HuH-7 (cell line): ENCODE measurements around the gene PLA2G3.

ENCODE experiments used
- DNase-seq: peaks from one replicate; pipeline ENCODE4 v3.0.0; 2011; ENCODE audit warnings: low spot score

The PLA2G3 gene

DNA sequence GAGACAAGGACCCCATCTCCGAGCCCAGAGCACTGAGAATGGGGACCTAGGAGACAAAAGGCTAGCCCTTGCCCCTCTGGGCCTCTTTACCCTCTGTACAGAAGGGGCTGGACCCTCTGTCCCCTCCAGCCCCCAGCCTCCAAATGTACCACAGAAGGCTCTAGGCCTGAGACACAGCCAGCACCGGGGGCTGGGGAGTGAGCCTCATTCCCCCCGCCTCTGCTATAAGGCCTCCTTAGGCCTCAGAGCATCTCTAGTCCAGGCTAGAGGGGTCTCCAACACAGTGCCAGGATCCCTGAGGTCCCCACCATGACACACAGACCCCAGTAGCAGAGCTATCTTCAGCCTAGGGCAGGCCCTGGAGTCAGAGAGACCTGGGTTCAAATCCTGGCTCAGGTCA lies 54.4 kb downstream of the PLA2G3 start:
- DNase-seq = no peak

DNA sequence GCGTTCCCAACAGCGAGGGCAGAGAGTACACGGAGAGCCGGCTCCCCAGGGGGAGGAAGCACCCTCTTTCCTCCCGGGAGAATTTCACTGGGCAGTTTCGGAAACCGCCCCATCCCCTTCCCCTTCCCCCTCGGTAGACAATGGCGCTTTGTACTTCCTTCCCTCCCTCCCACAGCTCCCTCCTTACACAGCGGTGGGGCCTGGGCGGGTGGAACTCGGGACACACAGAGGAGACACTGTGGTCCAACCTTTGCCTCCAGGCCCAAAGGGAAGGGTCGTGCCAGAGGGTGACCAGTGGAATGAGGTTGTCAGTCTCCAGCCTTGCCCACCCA lies 54.8 kb downstream of the PLA2G3 start:
- no peak for DNase-seq

DNA sequence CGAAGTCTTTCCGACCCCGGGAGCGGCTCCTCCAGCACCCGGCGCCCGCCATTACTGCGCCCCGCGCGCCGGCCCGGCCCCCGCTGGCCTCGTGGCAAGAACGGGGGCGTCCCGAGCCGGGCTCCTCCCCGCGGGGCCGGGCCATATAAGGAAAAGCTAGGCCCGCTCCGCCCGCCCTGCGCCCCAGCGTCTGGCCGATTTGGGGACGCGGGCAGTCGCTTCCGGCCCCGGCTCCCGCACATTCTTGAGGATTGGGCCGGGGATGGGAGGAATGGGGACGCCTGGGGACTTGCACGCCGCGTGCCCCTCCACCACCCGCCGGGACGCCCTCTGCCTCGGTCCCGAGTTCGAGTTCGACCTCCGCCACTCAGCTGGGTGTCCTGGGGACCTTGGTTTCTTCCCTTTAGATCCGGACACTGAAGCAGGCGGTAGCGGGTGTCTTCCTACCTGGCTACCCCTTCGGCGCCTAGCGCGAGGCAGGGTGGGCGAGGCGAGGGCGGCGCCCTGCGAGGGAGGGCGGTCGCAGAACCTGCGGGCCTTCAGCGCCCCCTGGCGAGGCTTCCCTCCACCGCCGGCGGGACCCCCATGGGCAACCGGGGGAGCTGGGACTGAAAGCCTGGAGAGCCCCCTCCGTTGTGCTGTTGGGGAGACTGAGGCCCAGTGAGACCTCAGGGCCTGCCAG lies 55.4 kb downstream of the PLA2G3 start:
- no peak for DNase-seq
